IMR-90 (cell line): Measurements from ENCODE around the gene FAM193A. TPM values are rescaled to one million over a fixed set of nuclear protein-coding genes. Genes with fewer than 3 reads are reported as not detected.

Source experiments
- ATAC-seq: fragments of 200-7000 bp; cut with Tn5 transposase; 2 replicates; pipeline ENCODE4 v1.9.1; 2020; ENCODE audit warnings: low read depth, mild to moderate bottlenecking, moderate library complexity
- BruUV-seq: library from RNA; stranded (reverse); fragments of 400-500 nt; replicated peaks from 2 replicates; lab custom pipeline; 2021; lab: Mats Ljungman, UMichigan
- CTCF ChIA-PET: fragments of 300-600 bp; formaldehyde crosslinking; extraction: SDS; loops from one replicate; lab custom pipeline; 2021; ENCODE audit warnings: antibody characterized with exemption; lab: Yijun Ruan, JAX
- POLR2A ChIA-PET: fragments of 300-600 bp; sonication (Branson Sonifier 250); formaldehyde crosslinking; loops from one replicate; lab custom pipeline; 2022; ENCODE audit warnings: antibody characterized with exemption; ENCODE audit not compliant: unreplicated experiment; lab: Charles Lee
- DNase-seq: peaks from one replicate; pipeline ENCODE4 v3.0.0; 2013
- H2AFZ ChIP-seq: replicated peaks from 2 replicates; pipeline ENCODE3; 2013; ENCODE audit warnings: low read length, mild to moderate bottlenecking; ENCODE audit not compliant: poor library complexity
- H2AK5ac ChIP-seq: 2 replicates; pipeline ENCODE4 v1.6.1; 2013; ENCODE audit warnings: low read depth, low read length, inconsistent platforms
- H2AK9ac ChIP-seq: replicated peaks from 2 replicates; pipeline ENCODE3; 2013; ENCODE audit warnings: mild to moderate bottlenecking, low read depth, low read length, moderate library complexity; ENCODE audit not compliant: poor library complexity
- H2BK120ac ChIP-seq: 2 replicates; pipeline ENCODE4 v1.6.1; 2013; ENCODE audit warnings: low read depth, low read length, inconsistent platforms
- H2BK15ac ChIP-seq: 3 replicates; pipeline ENCODE4 v1.6.1; 2013; ENCODE audit warnings: low read depth, low read length, inconsistent platforms
- H2BK20ac ChIP-seq: 2 replicates; pipeline ENCODE4 v1.6.1; 2013; ENCODE audit warnings: low read depth, mild to moderate bottlenecking, inconsistent platforms, low read length, moderate library complexity
- H2BK5ac ChIP-seq: 2 replicates; pipeline ENCODE4 v1.6.1; 2013; ENCODE audit warnings: mild to moderate bottlenecking, low read depth, low read length, inconsistent platforms; ENCODE audit not compliant: poor library complexity, severe bottlenecking
- H3K14ac ChIP-seq: replicated peaks from 2 replicates; pipeline ENCODE4 v1.6.1; 2013; ENCODE audit warnings: low read depth, low read length, inconsistent platforms
- H3K18ac ChIP-seq: 2 replicates; pipeline ENCODE4 v1.6.1; 2013; ENCODE audit warnings: low read depth, low read length, control low read depth
- H3K23ac ChIP-seq: 2 replicates; pipeline ENCODE4 v1.6.1; 2013; ENCODE audit warnings: low read depth, low read length, inconsistent platforms
- H3K27ac ChIP-seq: 2 replicates; pipeline ENCODE4 v1.5.1; 2013; ENCODE audit warnings: mild to moderate bottlenecking, control low read depth, low read length; ENCODE audit not compliant: insufficient read depth
- H3K27me3 ChIP-seq: 2 replicates; pipeline ENCODE4 v1.6.1; 2013; ENCODE audit warnings: low read length; ENCODE audit not compliant: control insufficient read depth, insufficient read depth
- H3K36me3 ChIP-seq: 2 replicates; pipeline ENCODE4 v1.6.1; 2013; ENCODE audit warnings: low read length, mixed read lengths; ENCODE audit not compliant: control insufficient read depth, insufficient read depth
- H3K4ac ChIP-seq: 2 replicates; pipeline ENCODE4 v1.6.1; 2013; ENCODE audit warnings: low read depth, low read length, inconsistent platforms
- H3K4me1 ChIP-seq: 2 replicates; pipeline ENCODE4 v1.6.1; 2013; ENCODE audit warnings: low read length, mixed read lengths; ENCODE audit not compliant: control insufficient read depth, insufficient read depth
- H3K4me2 ChIP-seq: 2 replicates; pipeline ENCODE4 v1.6.1; 2013; ENCODE audit warnings: low read depth, mild to moderate bottlenecking, control low read depth, low read length, moderate library complexity
- H3K4me3 ChIP-seq: 2 replicates; pipeline ENCODE4 v1.5.1; 2013; ENCODE audit warnings: low read depth, mild to moderate bottlenecking, control low read depth, low read length, moderate library complexity; ENCODE audit not compliant: insufficient read depth
- H3K56ac ChIP-seq: 2 replicates; pipeline ENCODE4 v1.6.1; 2013; ENCODE audit warnings: low read length, inconsistent platforms; ENCODE audit not compliant: insufficient read depth; ENCODE audit errors: extremely low read depth
- H3K79me1 ChIP-seq, 2 experiments: 2 replicates each; pipeline ENCODE4 v1.6.1; 2013; ENCODE audit warnings: low read length in 2 of 2, inconsistent platforms in 1 of 2, low read depth in 1 of 2
- H3K9ac ChIP-seq: 2 replicates; pipeline ENCODE4 v1.6.1; 2013; ENCODE audit warnings: low read depth, low read length, control low read depth
- H3K9me1 ChIP-seq: 2 replicates; pipeline ENCODE4 v1.6.1; 2013; ENCODE audit warnings: low read length, inconsistent platforms; ENCODE audit not compliant: insufficient read depth
- H3K9me3 ChIP-seq: 2 replicates; pipeline ENCODE4 v1.6.1; 2013; ENCODE audit warnings: low read length; ENCODE audit not compliant: control insufficient read depth, insufficient read depth
- H4K20me1 ChIP-seq: 2 replicates; pipeline ENCODE4 v1.6.1; 2013; ENCODE audit warnings: low read length, inconsistent platforms; ENCODE audit not compliant: insufficient read depth
- H4K5ac ChIP-seq: 2 replicates; pipeline ENCODE4 v1.6.1; 2013; ENCODE audit warnings: mild to moderate bottlenecking, low read depth, low read length, control low read depth
- H4K8ac ChIP-seq, 2 experiments: 2 replicates each; pipeline ENCODE4 v1.6.1; 2013; ENCODE audit warnings: low read depth in 2 of 2, low read length in 2 of 2, control low read depth in 1 of 2, inconsistent platforms in 1 of 2
- H4K91ac ChIP-seq: 2 replicates; pipeline ENCODE4 v1.6.1; 2013; ENCODE audit warnings: low read depth, low read length, inconsistent platforms; ENCODE audit not compliant: insufficient read depth
- CTCF ChIP-seq: conservative IDR thresholded peaks from 2 replicates; pipeline ENCODE4 v1.5.1; 2012; ENCODE audit warnings: mild to moderate bottlenecking, low read depth, low read length, improper control_type of control experiment
- RFX5 ChIP-seq: IDR thresholded peaks from 2 replicates; pipeline ENCODE4 v1.8.0; 2012; ENCODE audit warnings: low read depth, mild to moderate bottlenecking, low read length, moderate library complexity
- WGBS, 2 experiments: methylation state at CpG; one replicate each; pipeline versions ENCODE4 v1.1.5 to v1.1.7; 2013; ENCODE audit warnings: missing lambda C conversion rate in 2 of 2; ENCODE audit not compliant: insufficient read length in 1 of 2; ENCODE audit errors: extremely low coverage in 2 of 2; 5-methylcytosine and 5-hydroxymethylcytosine counted together
- dilution Hi-C: fragments of 300-500 bp; cut with HindIII; formaldehyde crosslinking; loops from one replicate; pipeline ENCODE4 v1.14.3; 2018; ENCODE audit warnings: low sequenced_read_pairs; ENCODE audit not compliant: unreplicated experiment
- in situ Hi-C: fragments of 300-500 bp; cut with MboI; formaldehyde crosslinking; loops from 3 replicates; pipeline ENCODE4 v1.14.3; 2019; ENCODE audit warnings: low sequenced_read_pairs, inconsistent platforms, mixed read lengths
- intact Hi-C: fragments of 100-400 bp; cut with micrococcal nuclease; formaldehyde crosslinking; loops from 2 replicates; pipeline ENCODE4 v1.10.0; 2022
- polyA plus RNA-seq, 3 experiments: library from polyadenylated mRNA; depleted of rRNA; stranded (reverse); fragments of >200 nt; gene quantifications; 2 replicates each; pipeline ENCODE4 v1.2.3, GENCODE V29; 2012; ENCODE audit warnings: low replicate concordance in 1 of 3
- total RNA-seq: library from RNA; depleted of rRNA; stranded (reverse); fragments of >200 nt; gene quantifications from 2 replicates; pipeline ENCODE4 v1.2.3, GENCODE V29; 2012

Gene FAM193A
- total and polyA plus RNA-seq, 2 of the 4 experiments (the other 2 are of a cell fraction): 6.8 to 11.0 TPM

GRCh38 chr4:2642968-2643367 lies 106.5 kb downstream of the FAM193A start:
- Histone ChIP-seq H3K9me3 (no peaks in the 10 kb centered on the region), H2BK15ac (no peak overlapping the region), H3K56ac (no peak overlapping the region), H3K27ac (no peak overlapping the region), H4K91ac (no peak overlapping the region), H3K4me3 (no peak overlapping the region), H3K9ac (no peak overlapping the region), H3K18ac (no peak overlapping the region), H4K5ac (no peak overlapping the region), H4K8ac (no peak overlapping the region), H2AK9ac (no peak overlapping the region), H3K4me1 (no peaks in the 10 kb centered on the region), H3K14ac (no peak overlapping the region), H3K4me2 (no peak overlapping the region), H3K9me1 (peaks cover 11% of the 10 kb centered on the region; the same call in 1 of the 2 replicates), H2AK5ac (no peak overlapping the region), H4K20me1 (peaks cover 5% of the 10 kb centered on the region; the same call in 1 of the 2 replicates), H3K23ac (no peak overlapping the region), H3K79me1 (peaks cover 22 to 31% of the 10 kb centered on the region in 2 experiments), H2BK120ac (no peak overlapping the region), H3K36me3 (peaks cover 55% of the 10 kb centered on the region), H2BK5ac (no peak overlapping the region), H2AFZ (no peak overlapping the region), H2BK20ac (no peak overlapping the region), H3K27me3 (no peaks in the 10 kb centered on the region), H3K4ac (no peak overlapping the region)
- no TSS peak for BruUV-seq
- in situ Hi-C loops (no loop called here), dilution Hi-C loops (no loop called here), intact Hi-C loops (no loop called here)
- CTCF ChIA-PET: no interaction called here
- POLR2A ChIA-PET: no interaction called here
- no peak for TF ChIP-seq RFX5
- no peak for TF ChIP-seq CTCF
- DNase-seq (no peak), ATAC-seq (no peak)
- WGBS, 2 experiments: 88% methylated on average over 5 of the region's 7 CpGs; no CpG with 5 or more reads in 1 of the 2 experiments
